Suppressor macrophage (primary cell): ENCODE data around the gene IRAK4.
A peak's percentile ranks its signal among the peaks of the same experiment; 100 is the strongest.

Experiments
- DNase-seq, 4 experiments: peaks; one replicate each; pipeline ENCODE4 v3.0.0-alpha.2; 2020 to 2022

Gene IRAK4

DNA sequence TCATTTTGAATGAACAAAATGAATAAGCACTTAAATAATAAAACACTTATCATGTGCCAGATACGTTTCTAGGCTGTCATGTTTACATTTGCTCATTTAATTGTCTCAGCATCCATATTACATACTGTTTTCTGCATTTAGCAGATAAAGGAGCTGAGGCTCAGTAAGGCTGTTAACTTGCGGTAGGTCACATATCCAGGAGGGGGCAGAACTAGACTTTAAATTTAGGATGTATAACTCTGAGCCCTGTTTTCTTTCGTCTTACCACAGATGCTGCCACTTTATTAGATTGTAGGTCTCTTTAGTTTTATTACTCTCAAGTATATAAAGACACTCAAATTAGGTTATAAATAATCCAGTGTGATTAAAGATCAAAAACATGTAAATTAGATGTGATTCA is 17.7 kb downstream of the IRAK4 start:
- DNase-seq, result peak; percentile 12 to 51 (median 28)

DNA sequence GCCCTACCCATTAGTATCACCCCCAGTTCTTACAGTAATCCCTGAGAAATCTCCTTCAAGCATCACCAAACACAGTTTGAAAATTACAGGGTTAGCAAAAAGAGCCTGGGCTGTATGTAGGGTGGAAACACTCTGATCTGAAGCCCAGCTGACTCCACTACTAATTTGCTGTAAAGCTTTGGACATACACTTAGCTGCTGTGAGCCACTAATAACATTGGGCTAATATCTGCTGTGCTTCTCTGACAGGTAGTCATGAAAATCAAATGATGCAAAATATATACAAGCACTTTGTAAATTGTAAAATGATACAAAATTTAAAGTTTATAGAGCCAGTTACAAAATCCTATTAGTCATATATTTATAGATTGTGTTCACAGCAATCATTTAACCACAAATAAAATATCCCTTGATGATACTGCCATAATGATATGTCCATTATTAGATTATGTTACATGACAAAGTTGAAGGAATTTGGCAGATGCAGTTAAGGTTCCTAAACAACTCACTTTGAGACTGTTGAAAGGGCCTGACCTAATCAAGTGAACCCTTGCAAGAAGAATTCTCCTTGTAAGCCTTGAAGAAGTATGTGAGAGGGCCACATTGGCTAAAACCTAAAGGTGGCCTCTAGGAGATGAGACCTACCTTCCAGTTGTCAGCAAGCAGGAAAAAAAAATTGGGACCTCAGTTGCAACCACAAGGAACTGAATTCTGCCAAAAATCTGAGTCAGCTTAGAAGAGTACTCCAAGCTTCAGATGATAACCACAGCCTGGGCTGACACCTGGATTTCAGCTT is 28.3 kb downstream of the IRAK4 start:
- DNase-seq, result no peak

DNA sequence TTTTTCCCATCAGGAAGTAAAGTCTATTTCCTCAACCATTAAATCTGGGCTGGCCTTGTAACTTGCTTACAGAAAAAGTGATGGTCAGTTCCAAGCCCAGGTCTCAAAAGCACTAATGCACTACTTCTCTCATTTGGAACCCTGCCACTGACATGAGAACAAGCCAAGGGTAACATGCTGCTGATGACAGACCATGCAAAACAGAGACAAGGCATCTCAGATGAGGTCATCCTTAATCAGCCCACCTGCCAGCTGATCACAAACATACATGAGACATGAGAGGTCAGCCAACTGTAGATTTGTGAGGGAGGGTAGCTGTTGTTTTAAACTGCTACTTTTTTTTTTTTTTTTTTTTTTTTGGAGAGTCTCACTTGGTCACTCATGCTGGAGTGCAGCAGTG is 31.2 kb downstream of the IRAK4 start:
- no peak for DNase-seq

DNA sequence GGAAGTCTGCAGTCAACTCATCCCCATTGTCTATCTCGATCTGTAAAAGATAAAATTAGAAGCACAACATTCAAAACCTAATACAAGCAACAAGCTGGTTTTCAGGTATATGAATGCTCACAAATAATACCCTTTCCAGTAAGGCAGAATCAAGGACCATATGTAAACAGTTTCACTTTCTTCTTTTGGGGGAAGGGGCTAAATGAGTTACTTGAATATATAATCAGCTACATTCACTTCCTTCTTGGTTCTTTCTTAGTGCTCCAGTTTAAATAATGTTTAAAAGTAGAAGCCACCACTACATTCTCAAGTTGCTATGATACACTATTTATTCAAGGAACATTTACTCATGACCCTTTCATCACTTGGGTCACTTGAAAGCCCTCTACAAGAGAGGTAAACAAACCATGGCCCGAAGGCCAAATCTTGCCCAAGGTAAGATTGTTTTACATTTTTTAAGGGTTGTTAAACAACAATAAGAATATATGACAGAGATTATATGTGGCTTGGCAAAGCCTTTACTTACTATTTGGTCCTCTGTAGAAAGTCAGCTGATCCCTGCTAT is 37.0 kb downstream of the IRAK4 start:
- no peak for DNase-seq

DNA sequence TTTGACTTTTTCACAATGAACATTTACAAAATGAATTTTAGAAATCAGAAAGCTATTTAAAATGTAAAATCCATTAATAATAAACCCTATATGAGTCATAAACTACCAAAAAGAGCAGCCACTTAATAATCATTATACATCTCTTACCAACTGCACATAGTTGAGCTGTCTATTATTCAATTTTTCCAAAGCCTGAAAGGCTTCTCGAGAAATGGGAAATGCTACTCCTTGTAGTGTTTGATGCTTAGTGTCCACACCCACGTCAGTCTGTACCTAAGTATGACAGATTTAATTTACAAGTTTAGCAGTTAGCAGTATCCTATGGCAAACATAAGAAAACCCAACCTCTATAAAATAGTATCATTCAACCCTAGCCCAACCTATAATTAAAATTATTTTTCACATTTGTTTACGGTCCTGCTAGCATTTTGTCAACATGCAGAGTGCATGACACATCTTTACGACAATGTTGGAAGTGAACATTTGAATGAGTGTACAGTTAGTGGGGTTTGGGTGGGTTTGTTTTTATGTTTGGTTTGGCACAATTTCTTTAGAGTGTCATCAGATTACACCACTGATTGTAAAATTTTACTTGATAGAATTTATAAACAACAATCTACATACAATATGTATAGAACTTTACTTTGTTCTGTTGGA is 38.9 kb downstream of the IRAK4 start:
- no peak for DNase-seq

DNA sequence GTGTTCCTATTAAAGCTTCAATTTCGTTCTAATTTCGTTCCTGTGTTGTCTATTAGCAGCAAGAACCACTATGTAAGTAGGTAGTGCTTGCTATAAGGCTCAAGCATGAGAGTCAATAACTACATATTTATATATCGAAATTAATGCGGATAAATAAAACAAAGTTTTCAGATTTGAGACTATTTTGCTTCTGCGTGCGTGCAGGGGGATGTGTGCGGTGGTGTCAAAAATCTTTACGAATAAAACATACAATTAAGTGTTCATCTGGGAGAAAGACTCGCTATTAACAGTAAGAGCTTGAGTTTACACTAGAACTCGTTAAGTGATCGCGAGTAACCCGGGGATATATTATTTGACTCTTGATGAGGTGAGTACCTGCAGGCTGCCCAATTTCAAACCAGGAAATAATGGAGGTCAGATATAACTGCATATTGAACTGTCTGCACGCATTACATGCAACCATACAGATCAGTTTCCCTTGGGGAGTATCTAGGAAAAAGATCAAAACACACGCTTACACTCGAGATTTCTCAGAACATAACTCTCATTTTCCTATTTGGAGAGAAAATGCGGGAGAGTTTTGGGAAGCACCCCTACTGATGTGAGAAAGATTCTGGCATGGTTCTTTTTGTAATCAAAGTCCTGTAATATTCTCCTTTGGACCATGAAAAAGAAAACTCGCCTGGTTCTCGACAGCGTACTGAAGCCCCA is 46.6 kb downstream of the IRAK4 start:
- DNase-seq, result peak in 1 of 4 experiments; percentile 11

DNA sequence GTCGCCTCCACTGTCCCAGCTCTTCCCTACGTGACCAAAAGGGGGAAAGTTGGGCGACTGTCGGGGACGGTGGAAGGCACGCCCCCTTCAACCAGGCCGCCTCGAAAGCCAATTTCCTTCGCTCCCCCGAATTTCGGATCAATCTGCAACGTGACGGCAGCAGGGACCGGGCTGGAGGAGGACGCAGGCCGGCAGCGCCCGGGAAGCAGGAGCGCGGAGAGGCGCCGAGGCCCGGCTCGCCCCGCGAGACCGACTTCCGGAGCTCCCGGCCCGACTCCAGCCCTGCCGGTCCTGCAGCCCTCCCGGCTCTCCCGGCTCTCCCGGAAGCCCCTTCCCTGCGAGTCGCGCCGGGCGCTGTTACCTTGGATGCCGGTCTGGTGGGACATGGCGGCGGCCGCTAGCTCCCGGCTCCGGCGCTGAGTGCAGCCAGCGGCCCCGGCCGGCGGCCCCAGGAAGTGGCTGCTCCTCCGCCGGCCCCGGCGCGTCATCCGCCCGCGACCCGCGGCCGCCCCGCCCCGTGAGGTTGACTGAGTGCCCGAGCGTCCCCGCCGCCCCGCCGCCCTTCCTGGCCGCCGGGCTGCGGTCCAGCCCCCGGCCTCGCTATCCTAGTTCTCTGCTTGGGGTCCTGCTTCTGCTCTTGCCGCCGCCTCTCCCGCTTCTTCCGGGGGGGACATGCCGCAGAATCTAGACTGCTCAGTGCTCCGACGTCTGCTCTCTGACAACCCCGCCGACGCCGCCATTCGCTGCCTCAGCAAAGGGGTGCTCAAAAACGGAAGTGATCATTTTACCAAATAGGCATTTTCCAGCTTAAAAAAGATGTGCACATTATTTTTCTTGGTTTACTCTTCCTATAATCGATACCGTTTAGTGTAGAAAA is 47.3 kb downstream of the IRAK4 start, which contains the start of gene TWF1:
Gene TWF1 (minus strand): TSS at position 458 of the 877 bp plus-strand sequence. CDS start 72 bp downstream, at position 386.
- DNase-seq, result peak; percentile 90 to 96 (median 93)

DNA sequence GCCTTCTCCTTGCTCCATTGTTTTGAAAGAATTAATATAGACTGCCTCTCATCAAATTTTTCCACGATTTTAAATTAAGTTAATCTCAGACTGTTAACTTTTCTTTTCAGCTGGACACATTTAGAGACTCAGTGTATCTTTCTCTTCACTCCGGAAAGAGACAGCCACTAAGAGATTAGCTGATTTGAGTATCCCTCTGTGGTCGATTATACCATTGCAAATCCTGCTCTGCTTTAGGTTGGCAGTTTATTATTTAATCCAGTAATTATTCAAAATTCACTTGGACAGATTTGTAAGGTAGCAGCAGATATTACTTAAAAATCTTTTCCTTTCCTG is 48.0 kb downstream of the IRAK4 start:
- no peak for DNase-seq

DNA sequence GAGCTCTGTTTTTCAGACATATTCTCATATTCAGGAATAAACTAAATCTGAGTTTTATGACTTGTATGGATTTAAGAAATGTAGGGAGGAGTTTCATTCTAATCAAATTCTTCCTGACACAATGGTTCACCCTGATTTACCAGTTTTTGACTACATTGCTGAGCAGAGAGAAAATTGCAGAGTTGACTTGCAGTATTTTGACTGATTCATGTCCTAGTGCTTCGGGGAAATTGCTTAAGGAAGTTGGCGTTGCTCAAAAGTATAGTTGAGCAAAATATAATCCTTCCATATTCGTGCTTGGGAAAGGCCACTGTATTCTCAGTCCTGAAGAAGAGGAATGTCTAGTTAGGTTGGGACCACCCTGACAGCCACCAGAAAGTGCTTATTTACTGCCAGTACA is 48.6 kb downstream of the IRAK4 start:
- DNase-seq, result peak; percentile 39 to 83 (median 60)

DNA sequence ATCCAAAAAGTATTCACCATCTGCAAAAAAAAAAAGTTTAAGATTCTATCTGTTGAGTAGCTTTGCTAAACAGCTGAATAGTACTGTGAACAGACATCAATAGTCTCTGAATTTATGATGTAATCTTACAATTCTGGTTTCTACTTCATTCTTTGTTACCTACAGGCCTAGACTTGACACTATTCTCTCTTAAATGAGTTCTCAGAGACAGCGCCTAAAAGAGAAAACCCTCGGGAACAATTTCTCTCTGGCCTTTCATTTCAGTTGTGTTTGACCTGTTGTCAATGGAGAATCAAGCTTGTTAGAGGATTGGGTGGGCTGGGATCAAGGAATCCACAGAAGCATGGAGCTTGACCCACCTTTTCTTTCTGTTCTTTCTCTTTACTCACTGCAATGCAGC is 53.3 kb downstream of the IRAK4 start:
- DNase-seq, result no peak

DNA sequence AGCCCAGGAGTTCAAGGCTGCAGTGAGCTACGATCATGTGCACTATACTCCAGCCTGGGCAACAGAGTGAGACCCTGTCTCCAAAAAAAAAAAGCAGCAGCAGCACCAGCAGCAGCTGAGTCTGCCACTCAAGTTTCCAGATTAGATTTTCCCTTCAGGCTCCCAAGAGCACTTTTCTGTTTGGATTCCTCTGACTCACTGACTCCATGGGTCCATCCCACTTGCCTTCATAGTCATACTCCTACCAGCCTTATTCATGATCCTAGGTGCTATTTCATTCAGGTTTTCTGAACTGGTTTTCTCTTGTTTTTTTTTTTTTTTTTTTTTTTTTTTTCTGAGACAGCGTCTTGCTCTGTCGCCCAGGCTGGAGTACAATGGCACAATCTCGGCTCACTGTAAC is 54.2 kb downstream of the IRAK4 start:
- DNase-seq, result no peak

DNA sequence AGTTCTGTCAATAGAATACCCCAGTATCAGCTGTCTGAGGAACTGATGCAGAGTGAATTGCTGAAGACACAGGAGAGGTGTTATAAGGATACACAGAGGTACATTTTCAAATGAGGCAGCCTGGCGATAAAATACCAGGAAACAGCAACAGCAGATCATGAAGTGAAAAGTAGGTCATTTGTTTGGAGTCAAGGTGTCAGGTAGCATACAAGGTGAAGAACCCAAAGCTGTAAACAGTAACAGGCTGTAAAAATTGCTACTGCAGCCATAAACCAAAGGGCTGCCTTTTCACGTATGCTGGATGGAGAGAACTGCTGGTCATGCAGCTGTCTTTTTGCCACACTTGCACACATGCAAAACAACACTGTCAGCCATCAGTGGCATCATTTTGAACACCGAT is 56.7 kb downstream of the IRAK4 start:
- DNase-seq, result no peak

DNA sequence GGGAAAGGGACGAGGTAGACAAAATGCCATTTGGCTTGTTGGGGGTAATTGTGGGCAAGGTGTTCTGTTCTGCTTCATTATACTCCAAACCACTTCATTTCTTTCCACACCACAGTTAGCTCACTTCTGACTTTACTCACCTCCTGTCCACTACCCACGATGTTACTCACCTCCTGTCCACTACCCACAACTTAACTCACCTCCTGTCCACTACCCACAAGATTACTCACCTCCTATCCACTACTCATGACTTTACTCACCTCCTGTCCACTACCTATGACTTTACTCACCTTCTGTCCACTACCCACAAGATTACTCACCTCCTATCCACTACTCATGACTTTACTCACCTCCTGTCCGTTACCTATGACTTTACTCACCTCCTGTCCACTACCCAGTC is 57.4 kb downstream of the IRAK4 start:
- no peak for DNase-seq

DNA sequence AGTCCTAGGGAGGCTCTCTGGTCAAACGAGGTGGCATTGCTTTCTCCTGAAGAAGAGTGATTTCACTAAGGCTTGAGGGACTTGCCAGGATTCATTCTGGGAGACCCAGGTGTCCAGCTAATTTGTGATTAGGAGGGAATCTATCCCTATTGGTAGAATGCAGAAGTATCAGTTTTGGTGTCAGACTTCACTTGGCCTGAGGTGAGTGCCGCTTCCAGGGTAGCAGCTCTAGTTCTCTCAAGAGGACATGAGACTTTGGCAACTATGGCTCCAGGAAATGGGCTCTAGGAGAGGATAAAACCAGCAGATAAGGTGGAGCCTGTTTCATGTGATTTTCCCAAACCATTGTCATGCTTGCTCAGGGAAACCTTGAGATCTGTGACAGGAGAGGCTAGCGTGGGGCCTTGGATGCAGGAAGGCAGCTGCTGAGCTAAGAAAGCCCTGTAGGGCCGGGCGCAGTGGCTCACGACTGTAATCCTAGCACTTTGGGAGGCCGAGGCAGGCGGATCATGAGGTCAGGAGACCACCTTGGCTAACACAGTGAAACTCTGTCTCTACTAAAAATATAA is 65.5 kb downstream of the IRAK4 start:
- DNase-seq, result no peak

DNA sequence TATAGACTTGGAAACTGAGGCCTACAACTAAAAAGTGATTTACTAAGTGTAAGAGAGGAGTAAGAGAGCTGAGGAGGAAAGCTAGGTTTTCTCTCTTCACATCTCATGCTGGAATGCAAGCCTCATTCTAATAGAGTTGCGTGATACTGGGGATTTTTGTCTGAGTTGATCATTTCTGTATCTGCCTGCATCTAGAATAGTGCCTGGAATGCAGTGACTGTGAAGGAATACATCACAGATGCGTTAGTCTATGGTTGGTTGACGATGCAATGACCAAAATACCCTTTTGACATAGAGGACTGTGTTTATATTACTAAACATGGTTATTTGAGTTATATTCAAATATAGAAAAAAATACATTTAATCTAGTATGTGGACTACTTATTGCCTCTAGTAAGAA is 67.9 kb downstream of the IRAK4 start:
- no peak for DNase-seq

DNA sequence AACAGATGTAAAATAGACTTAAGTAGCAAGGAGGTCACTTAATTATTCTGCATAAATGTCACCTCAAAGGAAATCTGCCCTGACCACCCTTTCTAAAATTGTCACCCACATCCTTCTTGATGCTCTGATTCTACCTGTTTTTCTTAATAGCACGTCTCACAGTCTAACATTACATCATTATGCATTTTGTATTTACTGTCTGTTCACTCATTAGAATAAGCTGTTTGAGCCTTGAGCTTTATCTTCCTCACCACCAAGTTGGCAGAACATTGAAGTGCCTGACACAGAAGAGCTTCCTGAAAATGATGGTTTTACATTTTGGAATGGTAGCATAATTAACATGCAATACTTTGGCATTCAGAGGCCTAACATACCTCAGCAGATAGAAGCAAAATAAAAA is 68.3 kb downstream of the IRAK4 start:
- no peak for DNase-seq

DNA sequence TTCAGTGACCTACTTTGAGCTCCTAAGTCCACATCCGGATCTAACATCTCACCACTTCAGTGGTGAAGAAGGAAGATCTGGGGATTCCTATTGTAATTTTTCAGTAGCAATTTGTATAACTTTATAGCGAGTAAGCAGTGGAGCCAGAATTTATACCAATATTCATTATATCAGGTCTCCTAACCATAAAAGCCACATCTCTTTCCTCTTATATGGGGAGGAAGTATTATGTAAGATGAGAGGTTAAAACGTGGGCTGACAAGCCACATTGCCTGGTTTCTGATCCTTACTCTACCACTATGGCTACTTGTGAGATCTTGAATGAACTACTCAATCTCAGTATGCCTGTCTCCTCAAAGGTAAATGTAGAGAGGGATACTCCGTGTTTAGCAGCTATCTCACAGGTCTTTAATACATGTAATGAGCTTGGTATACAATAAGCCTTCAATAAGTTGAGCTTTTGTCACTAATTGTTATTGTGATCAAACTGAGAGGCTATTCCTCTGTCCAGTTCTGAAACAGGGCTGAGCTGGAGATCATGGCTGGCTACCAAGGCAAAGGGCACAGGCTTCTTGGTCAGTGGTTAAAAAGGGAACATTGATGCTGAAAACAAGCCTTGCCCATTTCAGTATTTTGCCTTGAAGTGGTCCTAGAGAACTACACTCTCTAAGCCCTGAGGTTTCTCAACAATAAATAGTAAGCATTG is 73.9 kb downstream of the IRAK4 start:
- DNase-seq, result peak; percentile 31 to 70 (median 53)

DNA sequence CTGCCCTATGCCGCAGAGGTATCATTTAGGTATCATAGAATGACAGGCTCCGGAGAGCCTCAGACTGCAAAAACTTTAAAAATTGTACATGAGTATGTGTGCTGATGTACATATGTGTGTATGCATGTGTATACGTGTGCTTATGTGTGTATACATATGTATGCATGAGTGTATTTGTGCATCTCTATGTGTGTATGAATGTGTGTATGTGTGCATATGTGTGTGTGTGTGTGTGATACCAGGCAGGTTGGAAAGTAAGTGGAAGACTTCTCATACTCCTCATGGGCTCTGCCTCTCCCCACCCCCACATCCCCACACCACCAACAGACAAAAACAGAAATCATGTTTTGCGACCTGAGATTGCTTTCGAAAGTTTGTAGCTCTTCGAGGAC is 76.5 kb downstream of the IRAK4 start:
- no peak for DNase-seq

DNA sequence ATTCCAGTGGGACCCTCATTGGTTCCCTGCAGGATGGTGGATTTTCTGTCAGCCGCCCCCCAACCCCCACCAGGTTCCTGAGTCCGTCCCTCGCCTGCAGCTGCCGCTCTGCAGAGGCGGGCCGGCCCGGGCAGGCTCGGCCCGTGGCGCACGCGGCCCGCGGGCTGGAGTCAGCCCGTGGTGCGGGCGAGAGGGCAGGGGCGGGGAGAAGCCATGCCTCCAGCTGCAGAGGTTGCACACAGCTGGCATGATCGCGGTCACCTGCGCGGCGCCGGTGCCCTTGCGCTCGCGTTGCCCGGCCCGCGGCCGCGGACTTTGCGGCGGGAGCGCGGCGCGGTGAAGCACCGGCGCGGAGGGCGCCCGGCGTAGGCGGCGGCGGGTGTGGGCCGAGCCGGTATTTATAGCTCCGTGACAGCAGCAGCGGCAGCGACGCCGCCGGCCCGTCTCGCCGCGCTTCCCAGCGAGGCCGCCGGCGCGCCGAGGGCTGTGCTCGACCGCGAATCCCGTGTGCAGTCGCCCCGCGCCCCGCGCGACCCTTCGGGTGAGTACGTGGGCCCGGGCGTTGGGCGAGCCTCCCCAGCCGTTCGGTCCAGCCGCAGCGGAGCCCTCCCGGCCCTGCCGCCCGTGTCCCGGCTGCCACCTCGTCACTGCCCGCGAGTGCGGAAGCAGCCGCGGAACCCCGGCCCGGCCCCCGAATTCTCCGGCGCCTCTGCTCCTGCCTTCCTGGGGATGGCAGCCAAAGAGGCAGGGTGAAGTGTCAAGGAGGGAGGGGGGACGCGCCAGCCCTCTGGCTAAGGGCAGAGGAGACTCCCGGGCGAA is 77.1 kb downstream of the IRAK4 start, which contains the start of gene TMEM117:
Gene TMEM117 (plus strand): TSS at position 426 of the 819 bp plus-strand sequence.
- DNase-seq, result peak; percentile 68 to 87 (median 78)

DNA sequence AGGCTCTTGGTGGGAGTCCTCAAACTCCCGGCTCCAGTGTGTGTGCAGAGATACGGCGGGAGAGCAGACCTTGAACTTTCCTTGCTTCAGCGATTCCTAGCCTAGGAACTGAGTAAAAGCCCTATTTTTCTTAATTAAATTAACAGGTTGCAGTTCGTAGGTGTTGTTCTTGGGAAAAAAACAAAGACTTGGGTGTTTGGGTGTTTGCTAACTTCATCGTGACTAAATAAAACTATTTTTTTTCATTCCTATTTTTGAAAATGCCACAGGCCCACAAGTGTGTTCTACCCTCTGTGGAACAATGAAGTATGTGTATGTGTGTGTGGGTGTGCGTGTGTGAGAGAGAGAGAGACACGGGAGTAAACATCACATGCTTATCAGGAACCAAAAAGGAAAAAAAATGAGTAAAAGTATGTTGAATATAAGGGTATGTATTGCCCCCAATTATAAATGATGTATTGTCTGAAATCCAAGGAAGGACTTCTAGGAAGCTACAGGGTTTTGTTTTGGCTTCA is 77.8 kb downstream of the IRAK4 start:
- DNase-seq, result peak; percentile 44 to 71 (median 61)
